Measurements from ENCODE around the gene ABCC5.

DNA sequence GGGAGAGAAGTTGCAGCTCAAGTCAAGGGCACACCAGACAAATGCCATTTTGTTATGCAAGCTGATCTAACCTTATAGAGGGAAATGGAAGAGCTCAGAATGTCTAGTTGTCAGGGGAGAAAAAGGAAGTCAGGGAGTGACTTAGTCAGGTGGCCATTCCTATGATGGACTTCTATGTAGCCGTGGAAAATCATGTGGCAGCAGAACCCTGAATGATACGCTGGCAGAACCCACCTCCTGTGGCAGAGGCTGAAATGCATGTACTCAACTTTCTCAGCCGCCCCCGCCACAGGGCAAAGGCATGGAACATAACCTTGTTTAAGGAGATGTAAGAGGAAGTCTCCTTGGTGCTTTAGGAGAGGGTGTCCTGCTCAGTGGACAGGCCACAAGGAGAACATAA is 95.3 kb downstream of the ABCC5 start:
- TF ChIP-seq GATA2 (IDR thresholded peaks at IDR 0.05; ENCODE audit: low read depth, low read length) (no peak), GATA3 (IDR thresholded peaks at IDR 0.05; ENCODE audit: low read depth, low read length) (no peak)

All from SH-SY5Y (cell line).